Pulmonary artery endothelial cell (primary cell): Measurements from ENCODE around the gene SLC16A5. TPM values are rescaled to one million over a fixed set of nuclear protein-coding genes. Genes with fewer than 3 reads are reported as not detected.
"Not testable (repeated sequence)": the region's sequence is repeated elsewhere in the genome, so short reads cannot be mapped to it uniquely, and the experiment has no call there.

ENCODE experiments used
- DNase-seq: peaks from one replicate; pipeline ENCODE4 v3.0.0-alpha.2; 2011; ENCODE audit warnings: low read depth, low spot score
- total RNA-seq: library from RNA; depleted of rRNA; stranded (reverse); fragments of >200 nt; gene quantifications from 2 replicates; pipeline ENCODE4 v1.2.3, GENCODE V29; 2014

The SLC16A5 gene
- total RNA-seq, 1 donor from 2014 or later: 7.1 TPM

DNA sequence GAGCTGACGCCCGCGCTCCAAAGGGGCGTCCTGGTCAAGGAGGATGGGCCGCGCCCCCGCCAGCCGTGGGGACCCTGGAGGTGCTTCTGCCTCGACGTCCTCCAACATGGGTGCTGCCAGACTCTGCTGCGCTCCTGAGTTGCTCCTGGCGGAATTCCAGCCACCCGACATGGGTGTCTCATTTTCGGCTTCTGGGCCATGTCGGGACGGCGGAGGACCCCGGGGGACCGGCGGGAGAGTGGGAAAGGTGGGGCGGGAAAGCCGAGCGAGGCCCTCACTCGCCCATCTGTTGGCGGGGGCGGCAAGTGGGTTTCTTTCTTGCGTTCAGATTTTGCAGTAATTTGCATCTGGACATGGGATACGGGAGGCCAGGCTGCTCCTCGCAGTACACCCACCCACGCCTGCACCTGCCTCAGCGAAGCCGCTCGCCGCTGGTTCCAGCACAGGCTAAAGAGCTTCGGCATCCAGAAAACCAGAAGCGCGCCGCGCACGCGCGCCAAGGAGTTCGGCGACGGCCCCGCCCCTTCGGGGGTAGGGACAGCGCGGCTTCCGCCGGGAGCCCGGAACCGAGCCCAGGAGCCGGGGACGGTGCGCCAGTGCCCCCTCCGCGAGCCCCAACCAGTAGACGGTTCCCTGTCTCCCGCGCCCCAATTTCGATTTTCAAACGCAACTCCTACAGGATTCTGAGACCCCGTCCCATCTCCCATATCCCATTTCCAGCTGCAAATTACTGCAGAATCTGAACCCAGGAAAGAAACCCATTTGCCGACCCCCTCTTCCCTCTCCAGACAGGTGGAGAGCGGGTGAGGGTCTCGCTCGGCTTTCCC lies 21.9 kb downstream of the SLC16A5 start, which contains the start of gene ARMC7:
Gene ARMC7, plus strand, starts transcription at position 563 of the 827 bp plus-strand sequence. CDS start 320 bp downstream, outside the sequence.
- no peak for DNase-seq

DNA sequence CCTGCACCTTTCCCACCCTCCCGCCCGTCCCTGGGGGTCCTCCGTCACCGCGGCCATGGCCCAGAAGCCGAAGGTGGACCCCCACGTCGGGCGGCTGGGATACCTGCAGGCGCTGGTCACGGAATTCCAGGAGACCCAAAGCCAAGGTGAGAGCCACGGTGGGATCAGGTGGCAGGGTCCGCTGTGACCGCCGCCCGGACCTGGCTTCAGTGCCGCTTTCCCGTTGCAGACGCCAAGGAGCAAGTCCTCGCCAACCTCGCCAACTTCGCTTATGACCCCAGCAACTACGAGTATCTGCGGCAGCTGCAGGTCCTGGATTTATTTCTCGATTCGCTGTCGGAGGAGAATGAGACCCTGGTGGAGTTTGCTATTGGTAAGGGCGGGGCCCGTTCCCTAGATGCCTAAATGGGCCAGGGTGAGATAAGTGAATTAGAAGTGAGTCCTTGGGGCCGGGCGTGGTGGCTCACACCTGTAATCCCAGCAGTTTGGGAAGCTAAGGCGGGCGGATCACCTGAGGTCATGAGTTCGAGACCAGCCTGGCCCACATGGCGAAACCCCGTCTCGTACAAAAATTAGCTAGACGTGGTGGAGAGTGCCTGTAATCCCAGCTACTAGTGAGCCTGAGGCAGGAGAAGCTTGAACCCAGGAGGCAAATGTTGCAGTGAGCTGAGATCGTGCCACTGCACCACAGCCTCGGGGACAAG lies 22.6 kb downstream of the SLC16A5 start:
- no peak for DNase-seq

DNA sequence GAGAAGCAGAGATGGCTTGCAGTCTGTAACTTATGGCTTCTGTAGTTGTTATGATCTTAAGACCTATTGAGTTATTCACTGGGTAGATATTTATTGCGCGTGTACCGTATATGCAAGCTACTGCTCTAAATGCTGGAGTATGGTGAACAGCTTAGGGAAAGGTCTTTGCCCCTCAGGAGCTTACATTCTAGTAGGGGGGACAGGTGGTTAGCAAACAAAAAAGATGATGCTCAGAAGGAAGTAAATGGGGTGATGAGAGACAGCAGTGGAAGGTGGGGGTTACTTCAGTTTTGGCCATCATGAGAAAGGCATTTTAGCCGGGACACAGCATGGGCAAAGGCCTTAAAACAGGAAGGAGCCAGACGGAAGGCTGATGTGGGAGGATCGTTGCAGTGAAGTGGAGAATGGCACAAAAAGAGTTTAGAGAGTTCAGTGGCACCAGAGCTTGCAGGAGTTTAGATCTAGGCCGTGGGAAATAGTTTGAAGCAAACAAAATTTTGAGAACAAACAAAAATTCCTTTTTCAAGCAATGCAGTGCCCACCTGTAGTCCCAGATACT lies 24.1 kb downstream of the SLC16A5 start:
- no peak for DNase-seq

DNA sequence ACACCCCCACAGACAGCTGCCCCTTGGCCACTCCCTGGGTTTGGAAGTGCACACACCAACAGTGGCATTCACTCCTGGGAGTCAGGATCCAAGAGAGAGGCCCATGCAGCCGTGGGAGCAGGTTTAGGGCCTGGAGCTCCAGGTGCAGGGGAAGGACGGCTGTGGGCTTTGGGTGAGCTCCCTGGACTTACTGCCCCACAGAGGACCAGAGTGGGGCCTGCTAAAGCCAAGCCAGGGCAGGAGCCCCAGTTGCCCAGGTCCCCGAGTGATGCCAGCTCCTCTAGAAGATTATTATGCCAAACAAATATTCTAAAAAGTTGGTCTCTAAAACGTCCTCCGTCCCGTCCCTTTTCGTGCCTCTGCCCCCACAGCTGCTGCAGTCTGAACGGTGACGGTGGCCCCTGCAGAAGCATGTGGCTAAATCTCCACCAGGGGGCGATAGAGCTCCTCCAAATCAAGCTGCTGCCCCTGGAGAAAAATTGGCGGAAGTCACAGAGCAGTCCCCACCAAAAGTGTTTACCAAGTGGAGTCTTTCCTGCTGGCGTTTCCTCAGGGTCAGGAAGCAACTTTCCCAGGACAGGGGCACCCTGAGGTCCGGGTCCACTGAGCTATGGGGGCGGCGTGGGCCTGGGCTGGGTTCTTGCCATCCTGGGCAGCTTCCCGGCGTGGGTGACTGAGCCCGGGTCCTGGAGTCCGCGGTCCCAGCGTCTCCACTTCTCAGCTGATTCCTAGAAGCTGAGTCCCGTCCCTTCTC lies 26.2 kb downstream of the SLC16A5 start:
- peak; percentile 67 for DNase-seq

DNA sequence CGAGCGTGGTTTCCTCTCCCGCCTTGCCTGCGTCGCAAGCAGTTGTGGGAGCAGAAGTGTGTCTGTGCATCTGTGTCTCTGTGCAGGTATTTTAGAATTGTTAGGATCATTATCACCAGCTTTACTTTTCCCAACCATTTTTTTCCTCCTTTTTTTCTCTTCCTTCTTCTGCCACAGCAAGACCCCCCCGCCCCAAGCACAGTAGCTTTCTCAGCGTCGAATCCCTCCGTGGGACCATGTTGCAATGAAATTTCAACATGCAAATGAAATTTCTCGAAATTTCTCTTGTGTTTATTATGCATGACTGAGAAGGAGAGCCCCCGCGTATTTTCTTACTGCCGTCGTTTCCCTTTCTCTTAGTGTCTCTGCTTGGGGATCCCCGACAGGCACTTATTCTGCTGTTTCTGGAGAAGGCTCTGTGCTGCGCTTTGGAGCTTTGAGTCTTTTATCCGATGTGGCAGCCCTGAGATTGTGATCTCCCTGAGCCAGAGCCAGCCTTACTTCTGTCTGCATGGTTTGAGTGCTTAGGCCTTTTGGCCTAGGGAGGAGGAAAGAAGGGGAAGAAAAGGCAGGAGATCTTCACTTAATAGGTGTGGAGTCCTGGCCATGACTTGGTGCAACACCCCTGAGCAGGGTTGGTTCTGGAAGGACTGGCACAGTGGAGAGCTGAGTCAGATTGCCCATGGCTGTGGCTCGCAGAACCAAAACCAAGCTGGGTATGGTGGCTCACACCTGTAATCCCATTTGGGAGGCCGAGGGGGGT lies 27.0 kb downstream of the SLC16A5 start:
- no peak for DNase-seq

DNA sequence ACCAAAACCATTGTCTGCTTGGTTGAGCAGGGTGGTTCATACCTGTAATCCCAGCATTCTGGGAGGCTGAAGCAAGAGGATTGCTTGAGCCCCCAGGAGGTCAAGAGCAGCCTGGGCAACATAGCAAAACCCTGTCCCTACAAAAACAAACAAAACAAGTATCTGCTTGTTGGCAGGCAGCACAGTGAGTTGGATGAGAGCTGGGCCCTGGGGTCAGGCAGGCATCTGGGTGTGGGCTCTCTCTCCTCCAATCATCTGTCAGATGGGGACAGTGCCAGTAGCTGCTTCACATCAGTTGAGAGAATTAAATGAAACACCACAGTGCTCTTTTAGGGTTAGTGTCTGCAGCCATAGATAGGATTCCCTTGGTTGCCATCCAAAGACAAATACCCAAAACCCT lies 27.8 kb downstream of the SLC16A5 start:
- DNase-seq: no peak

DNA sequence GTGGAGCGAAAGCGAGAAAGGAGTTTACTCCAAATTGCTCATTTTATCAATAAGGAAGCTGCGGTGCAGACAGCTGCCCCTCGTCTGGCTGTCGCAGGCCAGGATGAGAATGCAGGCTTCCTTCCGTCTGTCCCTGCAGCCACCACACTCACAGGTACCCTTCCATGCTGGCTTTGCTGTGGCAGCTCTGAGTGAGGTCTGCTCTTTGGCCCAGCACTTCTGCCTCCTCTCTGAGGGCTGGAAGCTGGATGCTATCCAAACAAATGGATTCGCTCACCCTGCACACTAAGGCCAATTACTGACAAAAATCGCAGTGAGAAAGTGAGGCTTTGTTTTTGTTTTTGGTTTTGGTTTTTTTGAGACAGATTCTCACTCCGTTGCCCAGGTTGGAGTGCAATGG lies 29.0 kb downstream of the SLC16A5 start:
- no peak for DNase-seq

DNA sequence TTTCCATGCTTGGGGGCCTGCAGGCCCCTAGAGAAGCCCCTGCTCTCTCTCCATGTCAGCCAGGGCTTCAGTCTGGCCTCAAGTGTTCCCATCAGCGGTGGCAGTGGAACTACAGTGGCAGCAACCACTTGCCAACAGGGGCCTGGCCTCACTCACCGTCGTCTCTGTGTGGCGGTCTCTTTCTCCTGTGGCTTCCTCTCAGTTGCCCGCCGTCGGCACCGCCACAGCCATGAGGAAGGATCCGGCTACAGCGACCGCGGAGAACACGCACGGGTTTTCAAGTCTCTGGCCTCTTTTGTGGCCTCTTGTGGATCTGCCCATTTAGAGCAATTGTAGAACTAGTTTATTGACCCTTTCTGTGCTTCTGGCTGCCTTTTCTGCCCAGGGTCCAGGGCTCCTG lies 30.6 kb downstream of the SLC16A5 start:
- DNase-seq: no peak

DNA sequence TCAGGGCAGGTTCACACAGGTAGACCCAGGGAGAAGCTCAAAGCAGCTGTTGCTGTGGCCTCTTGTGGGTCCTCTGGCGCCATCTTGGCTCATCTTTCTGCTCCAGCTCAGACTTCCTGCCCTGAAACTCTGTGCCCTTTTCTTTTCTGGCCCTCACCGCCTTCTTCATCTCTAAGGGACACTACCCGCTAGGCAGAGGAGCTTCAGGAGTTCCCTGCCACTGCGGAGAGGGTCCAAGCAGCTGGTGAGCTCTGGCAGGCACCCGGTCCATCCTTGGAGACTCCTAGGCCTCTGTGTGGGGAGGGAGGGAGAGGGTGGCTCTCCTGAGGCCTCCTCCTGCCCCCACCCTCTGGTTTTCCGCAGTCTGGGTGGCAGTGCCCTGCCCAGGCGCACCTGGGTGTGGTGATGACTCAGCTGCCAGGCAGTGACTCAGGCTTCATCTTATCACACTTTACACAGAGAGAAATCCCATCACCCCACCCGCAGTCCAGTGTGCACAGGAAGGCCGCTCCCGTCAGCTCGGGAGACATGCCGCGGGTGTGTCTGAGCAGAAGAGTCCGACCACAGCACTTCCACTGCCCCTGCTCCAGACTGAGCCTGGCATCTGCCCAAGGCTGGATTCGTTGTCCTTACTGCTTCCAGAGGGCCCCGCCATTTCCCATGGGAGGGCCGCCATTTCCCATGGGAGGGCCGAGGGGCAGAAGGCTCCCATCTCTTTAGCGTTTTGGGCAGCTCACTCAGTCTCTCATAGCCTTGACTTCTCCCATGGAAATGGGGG lies 36.5 kb downstream of the SLC16A5 start:
- peak; percentile 55 for DNase-seq

DNA sequence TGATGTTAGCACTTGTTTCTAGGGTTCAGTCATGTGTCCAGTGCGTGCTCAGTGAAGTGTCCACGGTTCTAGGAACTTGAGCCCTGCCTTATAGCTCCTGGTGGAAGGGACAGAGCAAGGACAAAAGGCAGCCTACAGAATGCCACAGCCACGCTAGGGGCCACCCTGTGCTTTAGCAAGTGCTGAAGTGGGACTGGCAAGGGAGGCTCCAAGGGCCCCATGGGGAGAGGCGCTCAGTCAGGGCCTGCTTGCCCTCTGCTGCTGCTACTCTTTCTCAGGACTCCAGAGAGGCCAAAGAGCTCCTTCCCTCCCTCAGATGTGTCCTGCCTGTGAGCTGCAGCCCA lies 37.0 kb downstream of the SLC16A5 start:
- DNase-seq: no peak

DNA sequence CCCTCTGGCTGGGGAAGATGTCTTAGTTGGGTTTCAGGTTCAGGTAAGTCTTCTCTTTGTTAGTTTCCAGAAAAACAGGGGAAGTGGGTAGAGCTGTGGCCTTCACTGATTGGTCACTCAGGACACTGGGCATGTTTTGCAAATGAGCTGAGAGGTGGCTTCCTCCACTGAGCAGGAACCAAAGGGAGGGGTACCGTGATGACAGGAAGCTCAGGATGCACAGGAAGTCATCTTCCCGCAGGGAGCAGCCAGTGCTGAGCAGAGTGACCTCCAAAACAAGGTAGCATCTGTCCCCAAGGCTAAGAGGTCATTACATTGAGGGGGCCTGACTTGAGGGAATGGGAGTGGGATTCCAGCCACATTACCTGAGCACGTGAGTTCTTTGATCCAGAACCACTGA lies 38.2 kb downstream of the SLC16A5 start:
- DNase-seq: no peak

DNA sequence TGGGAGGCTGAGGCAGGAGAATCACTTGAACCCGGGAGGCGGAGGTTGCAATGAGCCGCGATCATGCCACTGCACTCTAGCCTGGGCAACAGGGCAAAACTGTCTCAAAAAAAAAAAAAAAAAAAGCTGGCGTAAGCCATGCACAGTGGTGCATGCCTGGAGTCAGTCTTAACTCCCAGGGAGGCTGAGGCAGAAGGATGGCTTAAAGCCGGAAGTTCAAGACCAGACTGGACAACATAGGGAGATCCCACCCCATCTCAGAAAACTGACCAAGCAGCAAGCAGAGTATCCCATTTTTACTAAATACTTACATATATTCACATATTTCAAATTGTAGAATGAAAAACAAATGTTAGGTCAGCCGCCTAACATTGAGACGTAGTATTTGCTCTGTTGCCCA lies 39.2 kb downstream of the SLC16A5 start:
- DNase-seq: no peak

DNA sequence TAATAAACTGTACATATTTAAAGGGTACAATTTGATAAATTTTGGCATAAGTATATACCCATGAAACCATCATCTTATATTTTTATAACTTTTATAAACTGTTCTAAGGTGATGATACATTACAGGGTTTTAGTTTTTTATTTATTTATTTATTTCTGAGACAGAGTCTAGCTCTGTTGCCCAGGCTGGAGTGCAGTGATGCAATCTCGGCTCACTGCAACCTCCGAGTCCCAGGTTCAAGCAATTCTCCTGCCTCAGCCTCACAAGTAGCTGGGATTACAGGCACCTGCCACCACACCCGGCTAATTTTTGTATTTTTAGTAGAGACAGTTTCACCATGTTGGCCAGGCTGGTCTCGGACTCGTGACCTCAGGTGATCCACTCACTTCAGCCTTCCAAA lies 40.2 kb downstream of the SLC16A5 start:
- not testable (repeated sequence) for DNase-seq

DNA sequence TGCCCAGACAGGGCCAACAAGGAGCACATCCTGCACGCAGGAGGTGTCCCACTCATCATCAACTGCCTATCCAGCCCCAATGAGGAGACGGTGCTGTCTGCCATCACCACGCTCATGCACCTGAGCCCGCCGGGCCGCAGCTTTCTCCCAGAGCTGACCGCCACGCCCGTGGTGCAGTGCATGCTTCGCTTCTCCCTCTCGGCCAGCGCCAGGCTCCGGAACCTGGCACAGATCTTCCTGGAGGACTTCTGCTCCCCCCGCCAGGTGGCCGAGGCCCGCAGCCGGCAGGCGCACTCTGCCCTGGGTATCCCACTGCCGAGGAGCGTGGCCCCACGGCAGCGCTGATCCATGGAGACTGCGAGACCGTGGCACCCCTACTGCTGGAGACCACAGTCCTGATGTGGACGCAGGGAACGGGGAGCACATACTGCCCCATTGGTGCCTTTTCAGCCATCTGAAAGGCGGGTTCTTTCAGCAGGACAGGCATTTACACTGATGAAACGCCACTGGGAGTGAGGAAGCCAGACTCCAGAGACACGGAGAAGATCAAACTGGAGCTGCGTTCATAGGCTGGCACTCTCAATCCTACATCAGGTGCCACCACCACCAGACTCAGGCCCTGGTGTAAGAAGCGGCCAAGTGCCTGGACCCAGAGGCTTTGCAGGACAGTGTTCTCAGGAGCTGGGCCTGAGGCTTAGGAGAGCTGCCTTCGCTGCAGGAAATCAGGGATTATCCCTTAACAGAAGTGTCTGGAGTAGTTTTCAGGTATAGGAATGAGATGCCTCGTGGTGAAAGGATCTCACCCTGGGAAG lies 41.1 kb downstream of the SLC16A5 start:
- DNase-seq: no peak

DNA sequence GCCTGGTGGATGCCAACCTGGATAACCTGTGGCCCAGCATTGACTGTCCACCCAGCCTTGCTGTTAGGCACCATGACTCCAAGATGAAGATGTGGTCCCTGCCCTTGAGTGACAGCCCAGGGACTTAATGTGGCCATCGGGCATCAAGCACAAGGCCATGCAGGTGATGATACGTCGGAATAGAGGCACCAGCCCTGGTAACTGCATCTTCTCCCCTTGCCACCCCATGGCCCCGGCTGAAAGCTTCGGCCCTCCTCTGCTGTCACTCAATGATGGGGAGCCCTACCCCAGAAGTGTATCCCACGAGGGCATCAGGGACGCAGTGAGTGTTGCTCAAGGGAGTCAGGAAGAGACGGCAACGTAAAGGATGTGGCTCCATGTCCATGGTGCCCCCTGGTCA lies 41.8 kb downstream of the SLC16A5 start:
- no peak for DNase-seq

DNA sequence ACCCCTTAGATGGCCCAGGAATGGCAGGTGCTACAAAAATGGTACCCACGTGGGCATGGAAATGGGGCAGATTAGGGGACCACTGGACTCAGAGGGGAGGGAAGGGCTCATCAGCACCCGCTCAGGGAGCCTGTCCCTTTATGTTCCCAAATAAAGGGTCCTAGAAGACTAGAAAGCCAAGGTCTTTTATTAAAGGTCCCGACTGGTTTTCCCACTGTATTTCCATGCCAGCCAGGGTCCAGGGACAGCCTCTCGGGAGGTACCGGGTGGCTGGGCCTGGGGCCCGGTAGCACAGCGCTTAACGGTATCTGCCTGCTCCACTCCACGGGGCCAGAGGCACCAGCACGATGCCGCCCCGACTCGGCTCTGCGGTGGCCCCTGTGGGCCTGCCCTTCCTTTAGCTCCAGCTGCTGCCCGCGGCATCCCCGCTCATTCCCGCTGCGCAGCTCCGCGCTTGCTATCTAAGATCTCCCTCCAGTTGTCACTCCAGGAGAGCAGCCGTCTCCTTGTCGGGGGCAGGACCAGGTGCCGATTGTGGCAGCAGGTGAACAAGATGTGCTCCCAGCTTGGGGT lies 42.4 kb downstream of the SLC16A5 start:
- DNase-seq: no peak

DNA sequence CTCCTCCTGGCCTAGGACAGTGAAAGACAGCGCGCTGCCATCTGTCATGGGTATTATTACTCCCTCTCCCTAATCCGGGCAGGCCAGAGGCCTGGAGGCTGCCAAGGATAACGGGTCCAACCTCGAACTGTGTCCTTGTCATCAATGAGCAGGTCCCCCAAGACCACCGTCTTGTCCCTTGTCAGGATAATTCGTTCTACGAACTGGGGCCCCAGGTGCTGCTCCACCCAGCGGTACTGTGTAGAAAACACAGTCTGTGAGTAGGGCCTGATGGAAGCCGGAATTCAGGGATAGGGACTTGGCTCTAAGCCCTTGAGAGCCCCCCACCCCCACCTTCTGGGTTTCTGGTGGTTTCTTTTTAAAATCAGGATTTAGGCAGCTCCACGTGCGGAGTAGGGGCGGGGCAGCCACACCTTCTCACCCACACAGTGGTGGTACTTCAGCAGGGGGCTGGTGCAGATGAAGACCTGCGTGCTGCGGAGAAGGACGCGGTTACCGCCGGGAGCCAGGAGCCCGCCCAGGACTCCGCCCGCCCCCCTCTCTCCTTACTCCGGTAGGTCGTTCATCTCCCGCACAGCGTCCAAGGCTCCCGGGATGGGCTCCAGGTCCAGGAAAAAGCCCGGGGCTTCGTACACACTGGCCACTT lies 43.0 kb downstream of the SLC16A5 start:
- DNase-seq: no peak

DNA sequence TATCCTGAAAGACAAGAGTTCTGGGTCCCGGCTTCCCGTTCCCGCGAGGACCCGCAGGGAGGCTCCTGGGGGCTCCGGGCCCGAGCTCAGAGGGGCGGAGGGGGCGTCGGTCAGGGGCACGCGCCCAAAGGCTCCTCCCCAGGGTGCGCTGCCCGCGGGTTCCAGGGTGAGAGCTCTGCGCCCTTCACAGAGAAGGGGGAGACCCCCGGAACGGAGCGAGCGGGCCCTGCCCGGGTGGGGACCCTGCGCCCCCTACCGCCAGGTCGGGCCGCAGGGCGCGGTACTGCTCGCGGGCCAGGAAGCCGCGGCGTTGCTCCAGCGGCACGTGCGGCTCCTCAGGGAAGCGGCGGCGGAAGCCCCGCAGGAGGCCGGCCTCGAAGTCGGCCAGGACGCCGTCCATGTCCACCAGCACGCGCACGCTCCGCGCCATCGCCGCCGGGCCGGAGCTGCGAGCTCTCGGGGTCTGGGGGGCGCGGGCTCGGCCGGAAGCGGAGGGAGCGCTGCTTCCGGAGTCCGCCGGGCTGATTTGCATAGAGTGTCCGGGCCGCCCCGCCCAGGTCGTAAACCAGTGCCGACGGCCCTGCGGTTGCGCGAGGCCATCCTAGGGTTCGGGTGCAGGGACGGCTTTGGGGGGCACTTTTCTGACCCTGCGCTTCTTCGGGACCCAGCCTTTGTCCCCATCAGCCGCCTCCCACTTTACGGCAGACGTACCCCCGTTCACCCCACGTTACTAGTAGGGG lies 43.7 kb downstream of the SLC16A5 start, which contains the start of gene NT5C:
Gene NT5C, minus strand, starts transcription at position 465 of the 740 bp plus-strand sequence. Its CDS starts 35 bp downstream, at position 430.
- DNase-seq: no peak
